HTERT RPE-1 (cell line): ENCODE data around the gene CSNK1D.
"Not testable (repeated sequence)": the region's sequence is repeated elsewhere in the genome, so short reads cannot be mapped to it uniquely, and the experiment has no call there.

Experiments
- in situ Hi-C: fragments of 300-500 bp; cut with MboI; formaldehyde crosslinking; loops from 4 replicates; pipeline ENCODE4 v1.14.3; 2020; ENCODE audit warnings: low sequenced_read_pairs

CSNK1D gene

DNA sequence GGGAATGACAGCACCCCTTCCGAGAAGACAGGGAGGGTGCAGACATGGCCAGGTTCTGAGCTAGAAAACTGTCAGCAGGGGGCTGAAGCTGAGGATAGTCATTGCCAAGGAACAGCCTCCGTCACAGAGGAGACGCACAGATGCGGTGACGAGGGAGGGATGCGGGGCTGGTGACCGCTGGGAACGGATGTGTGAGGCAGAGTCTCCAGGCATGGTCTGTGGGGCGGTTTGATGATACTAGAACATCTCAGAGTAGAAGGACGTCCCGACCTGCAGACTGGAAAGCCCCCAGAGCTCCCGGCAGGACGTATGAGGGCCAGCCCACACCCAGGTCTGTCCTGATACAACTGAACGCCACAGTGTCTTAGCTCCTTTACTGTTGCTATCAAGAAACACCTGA lies 1.8 kb upstream of the CSNK1D start:
- in situ Hi-C loops, result no loop called here

DNA sequence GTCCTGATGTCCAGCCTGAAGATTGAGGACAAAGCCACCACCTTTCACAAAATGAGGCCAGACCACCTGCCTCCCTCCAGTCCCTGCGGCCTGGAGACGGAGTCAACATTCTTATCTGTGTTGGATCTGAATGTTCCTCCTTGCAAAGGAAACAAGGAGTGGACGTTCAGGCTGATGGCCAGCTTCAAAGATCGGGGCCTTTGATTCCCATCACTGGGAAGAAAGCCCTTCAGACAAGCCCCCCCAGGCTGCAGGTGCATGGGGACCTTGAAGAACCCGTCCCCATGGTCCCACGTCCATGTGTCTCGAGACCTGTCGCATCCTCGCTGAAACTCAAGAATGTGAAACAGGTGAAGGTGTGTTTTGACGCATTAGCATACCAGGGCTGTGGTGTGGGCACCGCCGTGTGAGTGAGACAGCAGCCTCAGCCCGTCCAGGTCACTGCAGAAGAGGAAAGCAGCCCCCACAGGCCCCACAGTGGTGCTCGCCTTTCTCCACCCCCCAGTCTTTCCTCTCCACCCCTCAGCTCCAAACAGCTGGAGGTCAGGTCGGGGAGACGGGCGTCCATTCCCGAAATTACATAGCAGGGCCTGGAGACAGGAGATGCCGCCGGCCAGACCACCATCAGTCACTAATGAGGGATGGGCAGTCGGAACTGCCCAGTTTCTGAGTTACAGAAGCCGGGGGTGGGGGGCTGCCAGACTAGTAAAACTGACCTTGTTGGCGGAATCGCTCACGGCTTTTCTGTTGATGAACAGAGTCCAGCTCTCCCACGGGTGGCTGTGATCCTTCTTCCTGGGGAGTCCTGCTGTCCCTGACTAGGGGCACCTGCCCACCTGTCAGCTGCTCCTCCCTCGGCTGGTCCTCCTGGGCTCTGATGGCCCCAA lies 877 bp upstream of the CSNK1D start:
- in situ Hi-C loops, result no loop called here

DNA sequence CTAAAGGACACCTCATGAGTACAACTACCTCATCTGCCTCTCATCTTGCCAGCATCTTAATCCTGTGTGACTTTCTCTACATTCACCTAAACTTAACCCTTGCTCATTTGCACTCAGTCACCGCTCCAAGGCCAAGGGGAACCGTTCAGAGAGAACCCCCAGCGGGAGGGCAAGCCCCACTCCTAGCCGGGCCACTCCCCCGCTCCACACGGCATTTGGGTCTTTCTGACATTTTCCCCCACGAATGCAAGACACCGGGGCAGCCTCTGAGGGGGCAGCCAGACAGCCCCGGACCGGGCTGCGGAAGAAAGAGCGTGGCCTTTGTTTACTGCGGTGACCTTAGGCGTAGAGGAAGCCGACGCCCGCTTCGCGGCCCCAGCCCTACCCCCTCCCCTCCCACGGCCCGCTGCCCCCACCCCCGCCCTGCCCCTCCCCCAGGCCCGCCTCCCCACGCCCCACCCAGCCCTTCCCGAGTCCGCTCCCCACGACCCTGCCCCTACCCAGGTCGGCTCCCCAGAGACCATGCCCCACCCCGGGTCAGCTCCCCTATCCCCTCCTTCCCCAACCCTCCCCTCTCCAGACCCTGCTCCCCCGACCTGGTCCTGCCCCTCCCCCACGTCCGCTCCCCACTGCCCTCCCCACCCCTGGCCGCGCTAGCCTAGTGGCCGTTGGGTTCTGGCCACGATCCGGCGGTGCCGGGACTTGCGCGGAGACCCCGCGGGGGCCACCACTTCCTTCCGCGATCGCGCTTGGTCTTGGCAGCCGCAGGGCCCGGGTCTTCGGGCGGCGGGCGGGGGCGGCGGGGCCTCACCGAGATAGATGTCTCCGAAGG lies 789 bp downstream of the CSNK1D start:
- in situ Hi-C loops, result no loop called here

DNA sequence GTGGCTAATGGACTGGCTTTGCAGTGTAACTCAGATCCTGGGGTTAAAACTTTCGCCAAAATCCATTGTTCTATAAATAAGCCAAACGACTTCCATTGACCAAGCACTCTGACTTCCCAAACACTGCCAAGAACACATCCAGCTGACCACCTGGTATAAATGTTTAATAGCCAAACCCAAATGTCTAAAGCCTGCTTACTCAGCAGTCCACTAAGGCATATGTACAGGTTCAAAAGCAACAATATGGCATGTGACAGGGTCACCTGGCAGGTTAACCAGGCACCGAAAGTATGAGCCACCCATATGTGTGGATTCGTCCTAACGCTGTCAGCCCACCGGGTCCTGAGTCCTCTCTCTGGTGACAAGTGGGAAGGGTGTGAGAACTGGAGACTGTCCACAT lies 2.1 kb downstream of the CSNK1D start:
- in situ Hi-C loops, result no loop called here

DNA sequence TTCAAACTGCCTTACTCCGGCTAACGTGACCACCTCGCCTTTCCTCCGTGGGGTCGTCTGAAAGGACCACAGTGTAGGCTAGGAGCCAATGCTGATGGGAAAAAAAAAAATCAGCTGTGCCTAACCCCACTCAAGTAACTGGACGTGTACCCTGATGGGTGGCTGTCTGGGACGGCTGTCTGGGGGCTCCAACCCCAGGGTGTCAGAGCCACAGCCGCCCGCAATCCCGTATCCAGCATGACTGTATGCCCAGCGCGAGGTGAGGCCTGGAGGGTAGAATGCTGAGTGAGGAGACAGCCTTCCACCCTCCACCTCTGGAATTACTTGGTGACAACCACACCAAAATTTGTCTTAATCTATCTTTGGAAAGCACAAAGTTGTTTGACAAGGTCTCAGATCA lies 2.8 kb downstream of the CSNK1D start:
- in situ Hi-C loops, result no loop called here

DNA sequence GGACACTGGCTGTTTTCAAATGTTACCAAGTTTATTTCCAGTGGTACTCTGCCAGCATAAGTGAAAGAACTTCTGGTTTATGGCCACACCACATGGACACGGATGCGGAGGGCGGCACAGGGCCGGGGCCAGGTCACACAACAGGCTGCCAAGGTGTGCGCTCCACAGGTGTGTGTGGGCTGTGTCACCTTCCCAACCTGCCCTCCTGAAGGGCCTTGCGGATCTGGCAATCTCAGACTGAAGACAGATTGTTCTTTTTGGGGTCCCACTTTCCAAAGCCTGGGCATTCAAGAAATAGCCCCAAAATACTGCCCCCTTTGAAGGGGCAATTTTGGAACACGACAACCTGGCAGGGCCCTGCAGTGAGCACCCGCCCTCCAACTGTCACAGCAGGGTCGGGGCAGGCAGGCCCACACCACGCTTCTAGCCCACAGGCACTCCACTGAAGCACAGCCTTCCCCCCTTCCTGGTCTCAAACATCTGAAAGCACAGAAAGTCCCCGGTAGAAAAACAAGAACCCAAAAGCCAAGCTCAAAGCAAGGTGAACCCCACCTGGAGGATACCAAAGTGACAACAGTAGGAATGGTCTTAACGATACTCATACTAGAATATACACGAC lies 3.5 kb downstream of the CSNK1D start:
- in situ Hi-C loops, result no loop called here

DNA sequence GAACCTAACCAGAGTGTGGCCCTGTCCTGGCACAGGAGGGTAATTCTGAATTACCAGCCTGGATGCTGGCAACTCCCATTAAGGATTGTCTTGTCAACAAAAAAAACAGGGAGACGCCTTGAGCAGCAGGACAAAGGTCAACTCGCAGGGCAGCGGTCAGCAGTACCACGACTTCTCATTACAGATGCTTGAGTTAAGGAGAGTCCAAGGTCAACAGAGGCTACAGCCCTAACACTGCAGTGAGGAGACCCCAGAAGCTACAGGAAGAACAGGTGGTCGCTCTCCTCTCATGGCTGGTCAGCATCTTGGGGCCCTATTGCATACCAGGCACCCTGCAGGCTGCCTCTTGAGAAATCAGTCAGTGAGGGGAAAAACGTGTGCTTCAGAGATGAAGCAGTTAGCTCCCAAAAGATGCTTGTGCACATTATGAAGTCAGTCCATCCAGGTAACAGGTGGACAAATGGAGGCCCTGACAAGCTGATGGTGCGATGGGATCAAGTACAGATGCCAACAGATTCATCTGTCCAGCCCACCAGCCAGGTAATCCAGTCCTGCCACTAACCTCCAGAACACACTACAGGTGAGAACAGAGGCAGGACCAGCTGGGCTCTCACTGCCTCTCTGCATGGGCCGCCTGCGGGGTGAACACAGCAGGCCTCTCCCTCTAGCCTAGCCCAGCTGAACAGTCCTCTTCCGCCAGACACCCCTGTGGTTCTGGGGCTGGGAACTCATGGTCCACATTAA lies 4.2 kb downstream of the CSNK1D start:
- in situ Hi-C loops, result no loop called here

DNA sequence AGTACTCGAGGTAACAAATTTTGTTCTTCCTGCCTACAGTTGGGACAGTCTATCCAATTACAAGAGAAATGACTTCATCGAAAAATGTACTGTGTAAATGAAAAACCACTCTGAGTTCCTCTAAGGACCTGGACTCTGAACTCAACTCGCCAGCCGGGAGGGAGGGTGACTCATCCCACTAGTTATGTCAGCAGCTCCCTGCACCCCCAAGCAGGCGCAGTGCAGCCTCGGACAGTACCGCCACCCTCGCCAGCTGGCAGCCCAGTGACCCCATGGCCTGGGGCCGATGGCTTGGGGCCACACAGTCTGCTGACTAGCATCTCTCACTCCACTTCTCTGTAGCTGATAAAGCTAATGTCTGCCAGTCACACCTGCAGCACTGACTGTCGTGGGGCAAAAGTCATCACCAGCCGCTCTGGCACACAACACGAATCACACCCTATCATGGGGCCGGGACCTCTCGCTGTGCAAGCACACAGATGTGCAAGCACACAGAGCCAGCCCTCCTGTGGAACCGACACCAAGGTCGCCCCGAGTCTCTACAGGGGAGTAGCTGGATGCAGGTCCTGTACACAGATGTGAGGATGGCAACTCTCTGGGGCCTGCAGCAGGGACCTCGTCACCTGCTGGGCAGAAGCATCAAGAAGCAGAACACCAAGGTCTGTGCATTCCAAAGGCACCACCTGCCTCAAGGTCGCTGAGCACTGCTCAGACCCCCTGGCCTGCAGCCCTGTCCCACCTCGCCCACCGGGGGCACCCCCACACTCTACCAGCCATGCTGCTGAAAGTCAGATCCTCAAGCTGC lies 5.7 kb downstream of the CSNK1D start:
- in situ Hi-C loops, result no loop called here

DNA sequence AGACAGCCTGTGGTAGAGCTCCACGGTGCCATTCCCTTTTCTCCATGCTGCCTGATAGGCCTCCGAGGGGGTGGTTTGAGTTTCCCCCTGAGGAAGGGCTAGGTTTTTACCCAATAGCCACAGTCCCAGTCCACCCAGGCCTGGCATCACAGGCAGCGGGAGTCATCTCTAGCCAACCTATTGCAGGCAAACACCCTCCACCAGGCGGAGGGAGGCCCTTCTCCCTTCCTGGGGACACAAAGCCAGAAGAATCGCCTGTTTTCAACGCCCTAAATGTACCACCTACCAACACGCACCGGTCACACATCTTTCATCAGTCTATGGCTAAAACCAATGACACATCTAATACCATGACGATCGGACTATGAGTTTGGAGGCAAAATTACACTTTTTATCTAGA lies 7.4 kb downstream of the CSNK1D start:
- in situ Hi-C loops, result no loop called here

DNA sequence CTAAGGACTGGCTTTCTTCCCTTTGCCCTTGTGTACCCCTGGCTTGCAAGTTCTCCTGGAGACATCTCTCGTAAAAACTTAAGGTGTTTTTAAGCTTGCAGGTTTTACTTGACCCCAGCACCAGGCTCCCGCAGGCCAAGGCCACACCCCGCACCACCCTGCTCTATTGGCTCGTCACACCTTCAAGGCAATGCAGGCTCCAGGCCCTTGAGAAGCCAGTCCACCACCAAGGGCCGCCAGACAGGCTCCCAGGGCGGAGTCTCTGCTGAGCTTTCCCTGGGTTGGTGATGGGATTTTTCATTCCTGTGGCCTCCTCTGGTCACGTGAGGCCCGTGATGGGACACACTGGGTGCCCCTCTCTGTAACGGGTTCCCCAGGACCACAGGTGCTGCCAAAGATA lies 9.9 kb downstream of the CSNK1D start:
- in situ Hi-C loops, result no loop called here

DNA sequence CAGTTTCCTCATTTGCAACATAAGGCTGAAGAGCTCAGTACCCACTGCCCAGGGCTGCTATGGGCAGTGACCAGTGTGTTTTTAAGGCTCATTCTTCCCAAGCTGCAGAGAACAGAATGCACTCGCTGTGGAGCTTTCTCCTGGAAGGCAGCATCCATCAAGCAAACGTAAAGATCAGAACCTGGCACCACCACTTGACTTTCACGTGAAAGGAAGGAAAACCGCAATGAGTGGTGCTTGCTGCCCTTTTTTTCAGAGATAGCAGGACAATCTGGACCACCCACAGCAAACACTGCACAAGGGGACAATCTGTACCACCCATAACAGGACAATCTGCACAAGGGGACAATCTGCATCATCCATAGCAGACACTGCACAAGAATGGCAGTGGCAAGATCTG lies 11.2 kb downstream of the CSNK1D start:
- in situ Hi-C loops, result no loop called here

DNA sequence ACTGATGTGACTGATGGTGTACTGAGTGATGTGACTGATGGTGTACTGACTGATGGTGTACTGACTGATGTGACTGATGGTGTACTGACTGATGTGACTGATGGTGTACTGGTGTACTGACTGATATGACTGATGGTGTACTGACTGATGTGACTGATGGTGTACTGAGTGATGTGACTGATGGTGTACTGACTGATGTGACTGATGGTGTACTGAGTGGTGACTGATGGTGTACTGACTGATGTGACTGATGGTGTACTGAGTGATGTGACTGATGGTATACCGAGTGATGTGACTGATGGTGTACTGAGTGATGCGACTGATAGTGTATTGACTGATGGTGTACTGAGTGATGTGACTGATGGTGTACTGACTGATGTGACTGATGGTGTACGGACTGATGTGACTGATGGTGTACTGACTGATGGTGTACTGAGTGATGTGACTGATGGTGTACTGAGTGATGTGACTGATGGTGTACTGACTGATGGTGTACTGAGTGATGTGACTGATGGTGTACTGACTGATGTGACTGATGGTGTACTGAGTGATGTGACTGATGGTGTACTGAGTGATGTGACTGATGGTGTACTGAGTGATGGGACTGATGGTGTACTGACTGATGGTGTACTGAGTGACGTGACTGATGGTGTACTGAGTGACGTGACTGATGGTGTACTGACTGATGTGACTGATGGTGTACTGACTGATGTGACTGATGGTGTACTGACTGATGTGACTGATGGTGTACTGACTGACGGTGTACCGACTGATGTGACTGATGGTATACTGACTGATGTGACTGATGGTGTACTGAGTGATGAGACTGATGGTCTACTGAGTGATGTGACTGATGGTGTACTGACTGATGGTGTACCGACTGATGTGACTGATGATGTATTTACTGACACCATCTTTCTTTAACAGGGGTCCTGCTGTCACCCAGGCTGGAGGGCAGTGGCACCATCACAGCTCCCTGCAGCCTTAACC lies 13.2 kb downstream of the CSNK1D start:
- in situ Hi-C loops, result not testable (repeated sequence)

DNA sequence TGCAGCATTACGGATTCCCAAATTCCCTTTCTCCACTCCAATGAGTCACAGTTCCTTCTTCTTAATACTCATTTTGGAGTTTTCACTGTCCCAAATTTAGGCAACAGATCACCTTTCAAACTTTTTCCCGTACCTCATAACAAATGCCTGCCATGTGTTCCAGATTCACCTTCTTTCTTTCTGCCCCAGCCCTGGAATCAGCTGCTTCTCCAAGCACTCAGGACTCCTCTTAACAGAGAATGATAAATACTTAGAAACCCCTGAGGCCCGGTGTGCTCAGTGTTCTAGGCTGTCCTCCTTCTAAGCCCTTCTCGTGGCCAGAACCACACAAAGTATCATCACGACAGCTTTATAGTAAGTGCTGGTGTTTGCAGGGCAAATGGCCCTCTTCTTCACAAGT lies 14.9 kb downstream of the CSNK1D start:
- in situ Hi-C loops, result no loop called here

DNA sequence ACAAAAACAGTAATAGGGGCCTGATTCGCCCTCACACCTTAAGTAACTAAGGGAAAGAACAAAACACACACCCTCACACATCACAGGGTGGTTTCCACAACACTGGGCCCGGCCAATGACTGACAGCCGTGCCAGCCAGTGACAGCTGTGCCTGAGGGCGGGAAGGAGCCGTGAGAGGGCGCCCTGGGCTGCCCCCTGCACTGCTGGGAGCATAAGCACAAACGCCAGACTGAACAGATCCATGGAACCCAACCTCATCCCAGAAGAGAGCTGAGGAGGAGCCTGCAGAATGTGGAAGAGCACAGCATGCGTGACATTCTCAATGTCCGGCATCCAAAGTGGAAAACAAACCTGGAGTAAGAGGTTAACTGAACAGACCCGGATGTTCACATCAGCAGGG lies 16.0 kb downstream of the CSNK1D start:
- in situ Hi-C loops, result no loop called here

DNA sequence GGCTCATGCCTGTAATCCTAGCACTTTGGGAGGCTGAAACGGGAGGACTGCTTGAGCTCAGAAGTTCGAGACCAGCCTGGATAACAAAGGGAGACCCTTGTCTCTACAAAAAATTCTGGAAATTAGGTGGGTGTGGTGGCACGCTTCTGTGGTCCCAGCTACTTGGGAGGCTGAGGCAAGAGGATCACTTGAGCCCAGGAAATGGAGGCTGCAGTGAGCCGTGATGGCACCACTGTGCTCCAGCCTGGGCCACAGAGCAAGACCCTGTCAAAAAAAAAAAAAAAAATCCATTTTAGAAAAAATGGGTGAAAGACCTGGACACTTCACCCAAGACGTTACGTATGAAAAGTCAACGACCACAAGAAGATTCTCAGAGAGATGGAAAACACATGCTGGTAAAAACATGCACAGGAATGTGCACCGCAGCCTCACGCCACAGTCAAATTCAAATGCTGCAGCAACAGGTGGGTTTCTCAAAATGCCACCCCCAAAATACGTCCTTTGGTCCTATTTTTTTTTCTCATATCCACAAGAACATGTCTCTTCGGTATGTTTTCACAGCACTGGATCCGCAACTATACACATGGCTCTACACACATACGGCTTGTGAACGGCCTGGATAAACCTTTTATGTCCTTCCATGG lies 17.1 kb downstream of the CSNK1D start:
- in situ Hi-C loops, result no loop called here

DNA sequence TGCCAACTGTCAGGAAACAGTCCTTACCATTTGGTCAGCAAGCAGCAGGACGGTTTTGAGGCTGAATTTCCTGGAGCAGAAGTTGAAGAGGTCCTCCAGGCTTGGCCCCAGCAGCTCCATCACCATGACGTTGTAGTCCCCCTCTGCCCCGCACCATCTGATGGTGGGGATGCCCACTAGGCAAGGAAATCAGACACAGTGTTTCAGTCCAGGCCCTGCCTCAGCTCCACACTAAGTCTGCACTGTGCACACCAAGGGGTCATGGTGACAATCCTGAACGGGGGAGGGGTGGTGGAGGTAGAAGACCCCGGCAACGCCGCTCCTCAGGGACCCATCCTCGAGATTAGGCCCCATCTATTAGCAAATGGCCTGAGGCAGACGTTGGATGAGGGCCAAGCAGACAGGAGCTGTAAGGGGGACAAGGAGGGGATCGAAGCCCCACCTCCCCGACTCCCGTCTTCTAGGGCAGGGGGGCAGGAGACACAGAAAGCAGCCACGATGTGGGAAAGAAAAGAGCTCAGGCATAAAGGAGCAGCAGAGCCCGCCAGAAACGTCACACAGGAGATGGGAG lies 18.0 kb downstream of the CSNK1D start:
- in situ Hi-C loops, result no loop called here

DNA sequence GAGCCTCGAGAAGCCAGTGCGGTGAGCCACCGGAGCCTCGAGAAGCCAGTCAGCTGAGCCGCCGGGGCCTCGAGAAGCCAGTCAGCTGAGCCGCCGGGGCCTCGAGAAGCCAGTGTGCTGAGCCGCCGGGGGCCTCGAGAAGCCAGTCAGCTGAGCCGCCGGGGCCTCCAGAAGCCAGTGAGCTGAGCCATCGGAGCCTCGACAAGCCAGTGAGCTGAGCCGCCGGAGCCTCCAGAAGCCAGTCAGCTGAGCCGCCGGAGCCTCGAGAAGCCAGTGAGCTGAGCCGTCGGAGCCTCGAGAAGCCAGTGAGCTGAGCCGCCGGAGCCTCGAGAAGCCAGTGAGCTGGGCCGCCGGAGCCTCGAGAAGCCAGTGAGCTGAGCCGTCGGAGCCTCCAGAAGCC lies 18.8 kb downstream of the CSNK1D start:
- in situ Hi-C loops, result not testable (repeated sequence)

DNA sequence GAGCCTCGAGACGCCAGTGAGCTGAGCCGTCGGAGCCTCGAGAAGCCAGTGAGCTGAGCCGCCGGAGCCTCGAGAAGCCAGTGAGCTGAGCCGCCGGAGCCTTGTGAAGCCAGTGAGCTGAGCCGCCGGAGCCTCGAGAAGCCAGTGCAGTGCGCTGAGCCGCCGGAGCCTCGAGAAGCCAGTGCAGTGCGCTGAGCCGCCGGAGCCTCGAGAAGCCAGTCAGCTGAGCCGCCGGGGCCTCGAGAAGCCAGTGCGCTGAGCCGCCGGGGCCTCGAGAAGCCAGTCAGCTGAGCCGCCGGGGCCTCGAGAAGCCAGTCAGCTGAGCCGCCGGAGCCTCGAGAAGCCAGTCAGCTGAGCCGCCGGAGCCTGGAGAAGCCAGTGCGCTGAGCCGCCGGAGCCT lies 19.4 kb downstream of the CSNK1D start:
- in situ Hi-C loops, result not testable (repeated sequence)
